Measurements from ENCODE around the gene CASP10.

DNA sequence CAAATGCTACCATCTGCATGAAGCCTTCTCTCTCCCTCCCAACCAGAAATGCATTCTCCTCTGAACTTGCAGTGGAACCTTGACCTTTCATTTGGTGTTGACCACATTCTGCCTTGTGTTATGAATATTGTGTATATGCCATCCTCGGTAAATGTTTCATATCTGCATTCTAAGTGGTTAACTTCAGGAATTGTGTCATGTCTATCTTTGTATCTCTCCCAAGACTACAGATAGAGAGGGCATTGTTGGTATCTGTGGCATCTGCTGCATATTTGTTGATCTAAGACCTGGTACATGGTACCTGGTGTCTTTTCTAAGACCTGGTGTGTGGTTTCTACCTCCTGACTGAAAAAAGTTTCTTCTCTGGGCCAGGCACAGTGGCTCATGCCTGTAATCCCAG, 34.0 kb downstream of the CASP10 start:
- TF ChIP-seq POLR2AphosphoS5 (IDR thresholded peaks at IDR 0.05; ENCODE audit: low read depth, low read length) = no peak
- TF ChIP-seq POLR2A (IDR thresholded peaks at IDR 0.05; ENCODE audit: low read depth, low read length) = no peak
- TF ChIP-seq TAF1 (IDR thresholded peaks at IDR 0.05; ENCODE audit: borderline replicate concordance, low read depth, low read length) = no peak

All from GM12892 (cell line).